GM19239 (cell line): ENCODE results near the gene PDZK1IP1.
"Not testable (repeated sequence)": the region's sequence is repeated elsewhere in the genome, so short reads cannot be mapped to it uniquely, and the experiment has no call there.

Source experiments
- DNase-seq: peaks from one replicate; pipeline ENCODE4 v3.0.0; 2011; ENCODE audit warnings: low spot score; ENCODE audit not compliant: insufficient read length
- FAIRE-seq: peaks from 2 replicates; lab custom pipeline; 2011; peaks lifted over from hg19 to GRCh38; lab: Jason Lieb, UNC

PDZK1IP1 gene

DNA sequence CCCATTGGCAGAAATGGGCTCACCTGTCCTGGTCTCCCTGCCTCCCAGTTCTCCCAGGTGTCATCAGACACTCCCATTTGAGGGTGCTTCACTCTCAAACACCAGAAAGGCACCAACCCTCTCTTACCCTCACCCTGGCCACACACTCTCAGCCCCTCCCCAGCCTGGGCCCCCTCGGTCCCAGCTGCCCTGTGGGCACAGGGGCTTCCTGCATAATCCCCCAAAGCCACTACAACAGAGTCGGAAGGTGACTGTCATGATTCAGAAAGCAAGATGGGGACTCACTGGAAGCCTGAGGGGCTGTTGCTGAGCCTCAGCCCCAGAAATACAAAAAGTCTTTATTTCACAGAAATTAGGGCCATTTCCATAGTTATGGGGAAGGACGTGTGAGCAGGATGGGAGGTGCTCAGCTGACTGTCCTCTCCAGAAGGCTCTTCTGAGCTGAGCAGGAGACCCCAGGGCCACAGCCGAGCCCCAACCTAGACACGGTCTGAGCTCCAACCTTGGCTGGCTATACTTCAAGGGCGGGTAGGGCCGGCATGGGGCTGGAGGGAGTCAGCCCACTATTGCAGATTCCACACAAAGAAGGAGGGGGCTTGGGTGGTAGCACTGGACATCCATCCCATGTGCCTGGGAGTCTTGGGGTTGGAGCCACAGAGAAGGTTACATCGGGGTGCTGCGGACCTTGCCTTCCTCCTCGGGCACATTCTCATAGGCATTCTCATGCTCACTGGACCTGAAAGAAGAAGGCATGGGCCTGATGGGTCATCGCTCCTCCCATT is 6.3 kb downstream of the PDZK1IP1 start:
- no peak for FAIRE-seq

DNA sequence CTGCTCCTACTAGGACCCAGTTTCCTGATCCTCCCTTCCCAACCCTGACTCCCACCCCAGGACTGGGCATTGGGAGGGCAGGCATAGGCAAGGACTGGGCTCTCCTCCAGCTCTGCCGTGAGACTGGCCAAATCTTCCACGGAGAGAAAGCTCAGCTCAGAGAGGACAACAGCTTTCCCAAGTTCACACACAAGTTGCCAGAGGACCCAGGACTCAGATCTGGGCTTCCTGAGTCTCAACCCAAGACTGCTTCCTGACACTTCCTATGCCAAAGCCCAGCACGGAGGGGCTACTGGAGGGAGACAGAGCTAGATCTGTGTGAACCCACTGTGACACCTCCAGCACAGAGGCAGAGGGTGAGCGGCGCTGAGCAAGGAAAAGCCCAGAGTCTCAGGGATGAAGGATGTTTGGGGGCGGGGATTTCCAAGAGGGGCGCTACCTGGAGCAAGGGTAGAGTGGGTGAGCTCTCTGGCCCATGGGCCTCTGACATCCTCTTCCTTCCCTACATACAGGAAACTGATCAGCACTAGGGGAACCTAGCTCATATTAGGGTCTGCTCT is 7.1 kb downstream of the PDZK1IP1 start:
- FAIRE-seq (no peak), DNase-seq (no peak)

More for the DNA sequence above, 6.3 kb downstream of the PDZK1IP1 start:
- DNase-seq: no peak

DNA sequence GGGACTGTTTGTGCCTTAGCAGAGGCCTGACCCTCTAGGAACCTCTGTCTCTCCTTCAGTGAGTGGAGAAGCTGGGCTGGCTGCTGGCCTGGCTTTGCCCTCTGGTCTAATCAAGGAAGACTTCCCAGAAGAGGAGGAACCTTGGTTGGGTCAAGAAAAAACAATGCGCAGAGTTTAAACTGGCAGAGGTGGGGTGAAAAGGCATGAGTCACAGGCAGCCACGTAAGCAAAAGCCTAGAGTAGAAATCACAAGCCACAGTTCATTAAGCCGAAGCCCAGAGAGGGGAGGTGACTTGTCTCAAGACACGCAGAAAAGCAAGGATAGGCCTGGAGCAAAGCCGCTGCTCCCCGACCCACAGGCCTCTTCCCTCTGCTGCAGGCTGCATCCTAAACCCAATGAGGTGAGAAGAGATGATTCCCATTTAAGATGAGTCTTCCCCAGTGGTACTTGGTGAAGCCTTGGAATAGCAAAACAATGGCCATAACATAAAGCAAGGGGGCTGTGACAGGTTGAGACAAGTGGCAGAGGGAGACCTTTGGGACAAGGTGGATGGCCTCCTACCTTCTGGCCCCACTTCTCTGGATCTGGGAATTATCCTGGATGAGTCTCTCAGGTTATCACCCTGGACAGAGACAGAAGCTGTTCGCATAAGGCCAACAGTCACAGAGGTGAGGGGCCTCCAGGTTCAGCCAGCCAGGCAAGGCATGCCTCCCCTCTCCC is 7.7 kb downstream of the PDZK1IP1 start:
- no peak for DNase-seq
- no peak for FAIRE-seq

DNA sequence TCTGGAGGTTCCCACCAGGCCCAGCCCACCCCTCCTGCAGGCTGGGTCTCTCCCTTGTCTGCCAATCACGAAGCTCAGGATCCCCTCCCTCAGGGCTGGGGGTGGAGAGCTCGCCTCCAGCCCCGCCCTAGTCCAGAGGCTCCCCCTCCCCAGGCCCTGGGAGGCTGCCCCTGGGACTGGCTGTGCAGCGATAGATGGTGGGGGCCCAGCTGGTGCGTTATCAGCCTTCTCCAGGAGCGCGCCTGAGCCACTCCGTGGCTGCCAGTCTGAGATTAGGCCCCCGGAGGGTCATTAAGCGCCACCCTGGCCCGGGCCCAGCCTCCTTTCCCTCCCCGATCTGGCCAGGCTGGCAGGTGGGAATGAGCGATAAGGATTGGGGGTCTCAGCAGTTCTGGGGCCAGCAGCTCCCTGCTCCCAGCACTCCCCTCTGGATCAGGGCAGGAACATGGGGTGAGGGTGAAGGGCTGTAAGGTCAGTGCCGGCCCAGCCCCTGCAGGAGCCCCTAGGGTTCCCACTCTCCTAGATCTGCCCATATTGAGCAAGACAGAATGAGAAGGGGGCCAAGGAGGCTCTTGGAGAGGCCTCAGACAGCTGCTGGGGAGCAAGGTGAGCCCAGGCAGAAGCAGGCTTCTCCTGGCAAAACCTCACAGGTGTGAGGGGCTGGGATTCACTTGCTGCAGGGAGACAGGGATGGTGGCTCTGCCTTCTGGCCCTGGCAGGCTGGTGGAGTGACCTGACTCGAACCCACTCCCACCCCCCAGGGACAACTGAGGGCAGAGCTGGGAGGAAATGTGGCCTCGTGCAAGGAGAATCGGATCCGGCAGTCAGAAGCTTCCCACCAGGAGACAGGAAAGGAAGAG is 8.5 kb downstream of the PDZK1IP1 start:
- FAIRE-seq (no peak), DNase-seq (no peak)

DNA sequence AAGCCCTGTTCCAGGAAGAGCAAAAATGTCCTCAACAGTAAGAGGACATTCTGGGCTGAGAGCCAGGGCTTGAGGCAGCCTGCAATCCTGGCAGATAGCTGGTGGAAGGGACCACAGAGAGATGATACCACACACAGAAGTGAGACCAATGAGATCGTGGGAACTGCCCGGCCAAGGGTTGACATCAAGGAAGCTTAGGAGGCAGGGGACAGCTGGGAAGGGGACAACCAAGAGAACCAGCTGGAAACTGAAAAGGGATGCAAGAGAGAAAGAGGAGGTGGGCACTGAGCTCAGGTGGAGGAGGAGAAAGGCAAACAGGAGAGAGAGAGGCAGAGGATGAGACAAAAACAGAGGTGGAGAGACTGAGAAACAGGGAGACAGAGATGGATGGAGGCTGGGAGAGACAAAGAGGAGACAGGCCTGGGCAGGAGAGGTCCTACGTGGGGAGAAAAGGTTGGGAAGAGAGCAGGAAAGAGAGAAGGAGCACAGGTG is 9.2 kb downstream of the PDZK1IP1 start:
- FAIRE-seq (no peak), DNase-seq (no peak)

DNA sequence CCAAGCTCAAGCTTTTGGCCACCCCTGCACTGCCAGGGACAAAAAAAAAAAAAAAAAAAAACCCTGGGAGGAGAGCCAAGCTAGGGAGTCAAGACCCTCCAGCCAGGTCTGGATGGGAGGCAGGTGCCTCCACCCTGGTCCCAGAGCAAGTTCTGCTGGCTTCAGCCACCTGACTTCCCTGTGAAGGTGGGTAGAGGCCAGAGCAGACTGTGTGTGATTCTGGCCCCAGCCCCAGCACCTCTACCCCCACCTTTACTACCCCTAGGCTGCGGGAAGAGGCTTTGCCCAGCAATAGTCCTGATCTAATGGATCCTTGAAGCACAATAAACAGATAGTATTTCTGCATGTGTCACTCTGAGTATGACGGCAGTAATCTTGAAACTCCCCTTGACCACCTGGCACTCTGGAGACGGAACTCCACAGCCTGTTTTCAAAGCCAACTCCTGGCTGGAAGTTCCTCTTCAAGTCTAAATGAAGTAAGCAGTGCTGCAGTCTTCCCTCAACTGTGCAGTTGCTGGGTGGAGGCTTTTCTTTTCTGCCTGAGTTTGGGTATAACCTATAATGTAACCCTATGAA is 9.8 kb downstream of the PDZK1IP1 start:
- DNase-seq: no peak
- FAIRE-seq: no peak

DNA sequence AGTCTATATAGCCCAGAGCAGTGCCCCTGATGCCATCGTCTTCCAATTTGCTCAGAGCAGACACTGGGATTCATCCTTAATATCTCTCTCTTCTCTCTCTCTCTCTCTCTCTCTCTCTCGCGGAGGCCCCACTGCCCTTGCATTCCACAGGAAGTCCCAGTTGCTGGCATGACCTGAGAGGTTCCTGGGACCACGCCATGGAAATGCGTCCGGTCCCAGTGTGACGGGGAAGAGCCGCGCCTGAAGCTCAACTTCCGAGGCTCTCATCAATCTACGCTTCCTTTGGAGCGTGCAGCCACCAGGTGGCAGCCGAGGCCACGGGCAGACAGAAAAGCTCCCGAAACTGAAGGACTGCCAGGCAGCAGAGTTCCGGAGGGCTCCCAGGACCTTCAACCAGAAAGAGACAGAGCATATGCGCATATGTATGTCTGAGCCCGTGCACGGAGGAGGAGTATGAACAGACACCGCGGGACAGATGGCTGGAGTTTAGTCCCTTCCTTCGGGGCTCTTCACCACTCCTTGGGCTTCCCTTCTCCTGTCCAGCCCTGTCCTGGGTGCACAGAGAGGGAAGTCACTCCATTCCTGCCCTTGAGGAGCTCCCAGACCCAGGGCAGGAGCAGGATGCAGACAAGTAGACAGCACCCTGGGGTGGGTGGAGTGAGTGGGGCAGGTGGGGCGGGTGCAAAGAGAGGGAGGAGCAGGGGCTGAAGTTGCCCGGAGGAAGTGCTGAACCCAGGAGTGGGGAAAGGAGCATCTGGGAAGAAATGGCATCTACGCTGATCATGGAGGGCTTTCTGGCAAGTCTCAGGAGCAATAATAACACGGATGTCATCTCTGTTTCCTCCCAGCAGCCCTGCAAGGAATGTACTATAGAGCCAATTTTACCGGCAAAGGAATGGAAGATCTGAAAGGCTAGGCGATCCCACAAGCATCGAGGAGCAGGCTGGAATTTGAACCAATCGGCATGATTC is 10.5 kb downstream of the PDZK1IP1 start:
- FAIRE-seq (peak; percentile 83), DNase-seq (peak; percentile 87)

DNA sequence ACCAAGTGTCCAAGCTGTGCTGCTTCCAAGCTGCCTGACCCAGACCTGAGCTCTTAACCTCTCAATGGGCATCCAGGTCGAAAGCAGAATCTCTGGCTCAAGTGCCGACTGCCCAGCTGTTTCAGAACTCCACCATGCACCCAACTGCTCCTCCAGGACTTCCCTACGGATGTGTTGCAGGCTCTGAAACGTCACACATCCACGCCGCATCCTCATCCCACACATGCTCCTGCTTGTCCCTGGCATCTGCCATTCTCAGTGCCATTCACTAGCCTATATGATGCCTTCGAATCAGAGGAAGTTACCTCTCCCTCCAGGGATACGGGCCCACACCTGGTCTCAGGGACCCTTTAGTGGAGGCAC is 11.2 kb downstream of the PDZK1IP1 start:
- DNase-seq: no peak
- FAIRE-seq: no peak

DNA sequence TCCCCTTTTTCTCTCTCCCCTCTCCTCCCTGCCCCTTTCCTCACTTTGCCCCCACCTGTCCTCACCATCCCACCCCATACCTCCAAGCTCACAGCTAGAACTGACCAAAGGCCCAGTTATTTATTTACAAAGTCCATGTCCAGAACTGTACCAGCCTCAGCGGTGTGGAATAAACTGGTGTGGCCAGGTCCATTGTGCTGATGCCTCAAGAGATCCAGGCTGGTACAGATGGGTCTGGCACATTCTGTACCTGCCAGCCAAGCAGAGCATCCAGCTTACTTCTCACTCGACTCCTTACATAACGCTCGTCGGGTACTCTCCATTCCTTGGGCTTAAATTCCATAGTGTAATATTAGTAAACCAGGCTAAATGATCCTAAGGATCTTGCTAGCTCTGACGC is 11.8 kb downstream of the PDZK1IP1 start:
- DNase-seq (no peak), FAIRE-seq (no peak)

DNA sequence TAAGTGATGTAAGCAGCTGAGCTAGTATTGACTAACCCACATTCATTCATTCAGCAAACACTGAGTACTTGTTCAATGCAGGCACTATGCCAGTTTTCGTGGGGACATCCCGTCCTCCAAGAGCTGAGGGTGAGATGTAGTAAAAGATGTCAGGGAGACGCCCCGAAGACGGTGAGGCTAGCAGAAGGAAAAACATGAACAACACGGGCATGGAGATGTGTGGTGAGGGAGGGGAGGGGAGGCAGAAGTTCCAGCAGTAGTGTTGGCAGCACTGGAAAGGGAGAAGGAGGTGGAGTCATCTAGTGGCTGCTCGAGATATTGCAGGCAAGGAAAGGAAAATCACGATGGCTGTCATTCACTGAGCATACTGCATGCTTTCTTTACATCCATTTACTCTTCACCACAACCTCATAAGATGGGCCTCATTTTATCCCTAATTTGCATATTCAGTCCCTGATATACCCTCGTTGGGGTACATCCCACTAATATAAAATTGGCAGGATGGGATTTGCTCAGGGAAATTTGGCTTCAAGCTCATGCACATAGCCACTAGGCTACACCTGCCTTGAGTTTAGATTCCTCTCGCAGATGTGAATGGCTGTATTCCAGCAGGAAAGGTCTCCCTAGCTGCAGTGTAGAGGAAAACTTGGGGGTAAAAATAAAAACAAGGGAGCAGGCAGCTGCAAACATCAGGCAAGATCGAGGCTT is 14.5 kb downstream of the PDZK1IP1 start:
- FAIRE-seq: peak; percentile 67
- peak; percentile 57 for DNase-seq

DNA sequence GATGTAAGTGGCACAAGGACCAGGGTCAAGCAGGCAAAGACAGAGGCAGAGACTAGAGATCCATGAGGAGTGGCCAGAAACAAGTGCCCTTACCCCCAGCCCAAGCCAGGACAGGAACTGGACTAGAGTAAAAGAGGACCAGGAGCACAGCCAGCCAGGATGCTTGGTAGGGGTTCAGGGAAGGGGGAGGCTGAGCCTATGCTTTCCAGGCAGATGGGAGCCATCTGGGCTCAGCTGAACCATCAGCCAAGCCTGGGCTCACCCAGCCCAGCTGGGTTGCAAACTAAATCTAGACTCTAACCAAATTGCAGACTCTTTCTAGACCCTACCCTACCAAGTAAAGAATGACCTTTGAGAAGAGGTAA is 15.2 kb downstream of the PDZK1IP1 start:
- FAIRE-seq (no peak), DNase-seq (no peak)

DNA sequence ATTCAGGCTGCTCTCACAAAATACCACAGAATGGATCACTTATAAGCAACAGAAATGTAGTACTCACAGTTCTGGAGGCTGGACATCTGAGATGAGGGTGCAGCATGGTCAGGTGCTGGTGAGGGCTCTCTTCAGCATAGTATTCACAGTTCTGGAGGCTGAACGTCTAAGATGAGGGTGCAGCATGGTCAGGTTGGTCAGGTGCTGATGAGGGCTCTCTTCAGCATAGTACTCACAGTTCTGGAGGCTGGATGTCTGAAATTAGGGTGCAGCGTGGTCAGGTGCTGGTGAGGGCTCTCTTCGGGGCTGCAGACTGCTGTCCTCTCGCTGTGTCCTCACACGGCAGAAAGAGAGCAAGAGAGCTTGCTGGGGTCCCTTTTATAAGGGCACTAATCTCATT is 17.1 kb downstream of the PDZK1IP1 start:
- DNase-seq (no peak), FAIRE-seq (no peak)

DNA sequence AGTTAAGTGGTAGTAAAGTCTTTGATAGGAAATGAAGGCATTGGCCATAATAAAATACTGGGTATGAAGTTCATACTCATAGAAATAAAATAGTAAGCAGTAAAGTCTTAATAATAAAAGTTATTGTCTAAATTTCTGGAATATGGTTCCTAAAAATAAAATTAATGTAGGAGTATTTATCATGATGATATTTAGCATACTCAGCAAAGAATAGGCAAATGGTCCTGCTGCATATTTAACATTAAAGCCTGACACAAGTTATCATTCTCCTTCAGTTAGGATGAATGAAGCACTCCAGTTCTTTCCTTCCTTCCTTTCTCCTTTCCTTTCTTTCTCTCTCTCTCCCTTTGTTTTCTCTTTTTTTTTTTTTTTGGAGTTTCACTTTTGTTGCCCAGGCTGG is 25.3 kb downstream of the PDZK1IP1 start:
- FAIRE-seq: no peak

DNA sequence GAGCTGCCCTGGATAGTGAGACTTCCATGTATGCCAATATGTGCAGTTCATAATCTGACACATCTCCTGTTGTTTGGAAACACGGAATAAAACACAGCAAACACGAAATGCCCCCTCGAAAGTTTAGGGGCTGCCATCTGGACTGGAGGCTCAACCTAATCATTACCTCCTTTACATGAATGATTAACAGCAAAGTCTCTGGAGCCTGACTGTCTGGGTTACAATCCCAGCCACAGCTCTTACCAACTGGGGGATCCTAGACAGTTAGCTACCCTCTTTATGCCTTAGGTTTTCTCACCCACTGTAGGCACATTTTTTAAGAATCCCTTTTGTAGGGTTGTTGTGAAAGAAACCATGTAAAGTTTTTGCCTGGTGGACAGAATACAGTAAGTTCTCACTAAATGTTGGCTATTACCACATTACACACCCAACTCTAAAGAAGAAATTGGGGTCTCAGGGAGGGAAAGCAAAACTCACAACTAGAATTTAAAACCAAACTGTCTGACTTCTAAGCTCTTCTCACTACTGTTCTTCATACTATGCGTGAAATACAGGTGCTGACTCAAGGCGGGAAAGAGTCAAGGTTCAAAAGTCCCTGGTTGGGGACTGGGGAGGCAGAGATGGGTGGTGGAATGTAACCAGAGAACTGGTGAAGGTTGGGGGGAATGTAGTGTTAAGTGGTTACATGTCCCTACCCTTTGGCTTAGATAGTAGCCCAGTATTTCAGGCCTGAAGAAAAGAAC is 28.4 kb downstream of the PDZK1IP1 start:
- peak; percentile 39 for FAIRE-seq
- DNase-seq: no peak

More for the DNA sequence above, 25.3 kb downstream of the PDZK1IP1 start:
- no peak for DNase-seq

DNA sequence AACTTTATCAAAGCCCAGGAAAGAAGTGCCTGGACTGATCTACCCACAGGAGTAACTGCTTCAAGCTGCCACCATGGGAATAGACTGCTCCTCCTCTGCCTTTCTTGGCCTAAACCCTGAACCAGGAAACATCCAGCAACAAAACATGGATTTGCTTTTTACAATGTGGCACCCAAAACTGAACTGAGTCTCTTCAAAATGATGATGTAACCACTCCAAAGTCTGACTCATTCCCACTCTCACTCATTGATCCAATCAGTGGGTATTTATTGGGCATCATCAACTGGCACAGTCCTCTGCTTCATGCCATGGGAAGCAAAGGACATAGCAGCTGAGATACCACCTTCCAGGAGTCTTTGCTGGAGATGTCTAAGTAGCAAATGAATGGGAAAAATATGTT is 29.1 kb downstream of the PDZK1IP1 start:
- no peak for FAIRE-seq
- DNase-seq: no peak

DNA sequence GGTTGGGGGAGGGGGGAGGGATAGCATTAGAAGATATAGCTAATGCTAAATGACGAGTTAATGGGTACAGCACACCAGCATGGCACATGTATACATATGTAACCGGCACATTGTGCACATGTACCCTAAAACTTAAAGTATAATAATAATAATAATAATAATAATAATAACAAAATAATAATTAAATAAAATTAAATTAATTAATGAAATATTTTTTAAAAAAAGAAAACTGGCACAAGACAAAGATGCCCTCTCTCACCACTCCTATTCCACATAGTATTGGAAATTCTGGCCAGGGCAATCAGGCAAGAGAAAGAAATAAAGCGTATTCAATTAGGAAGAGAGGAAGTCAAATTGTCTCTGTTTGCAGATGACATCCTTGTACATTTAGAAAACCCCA is 31.9 kb downstream of the PDZK1IP1 start:
- FAIRE-seq, DNase-seq: not testable (repeated sequence)

DNA sequence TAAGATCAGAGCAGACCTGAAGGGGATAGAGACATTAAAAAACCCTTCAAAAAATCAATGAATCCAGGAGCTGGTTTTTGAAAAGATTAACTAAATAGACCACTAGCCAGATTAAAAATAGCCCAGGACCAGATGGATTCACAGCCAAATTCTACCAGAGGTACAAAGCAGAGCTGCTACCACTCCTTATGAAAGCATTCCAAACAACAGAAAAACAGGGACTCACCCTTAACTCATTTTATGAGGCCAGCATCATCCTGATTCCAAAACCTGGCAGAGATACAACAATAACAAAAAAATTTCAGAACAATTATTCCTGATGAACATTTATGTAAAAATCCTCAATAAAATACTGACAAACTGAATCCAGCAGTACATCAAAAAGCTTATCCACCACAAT is 33.4 kb downstream of the PDZK1IP1 start:
- not testable (repeated sequence) for FAIRE-seq, DNase-seq

DNA sequence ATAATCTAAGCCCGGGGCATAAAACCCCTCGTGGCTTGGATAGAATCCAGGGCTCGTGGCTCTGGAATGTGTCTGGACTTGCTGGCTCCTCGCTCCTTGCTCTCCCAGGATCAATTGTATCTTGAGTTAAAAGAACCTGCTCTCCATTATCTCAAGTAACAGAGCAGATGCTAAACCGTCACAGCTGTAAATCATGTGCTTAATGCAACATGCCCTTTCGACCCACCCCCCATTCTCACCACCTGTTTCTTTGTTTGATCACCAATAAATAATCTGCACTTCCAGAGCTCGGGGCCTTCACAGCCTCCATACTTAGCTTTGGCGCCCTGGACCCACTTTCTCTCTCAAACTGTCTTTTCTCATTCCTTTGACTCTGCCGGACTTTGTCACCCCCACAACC is 40.7 kb downstream of the PDZK1IP1 start:
- DNase-seq: not testable (repeated sequence)

More for the DNA sequence above, 40.7 kb downstream of the PDZK1IP1 start:
- FAIRE-seq: not testable (repeated sequence)
